A673 (cell line): Measurements from ENCODE around the gene GDF9.

Experiments
- CTCF ChIP-seq: fragments of 300-800, 200-600 bp; sonication (generic); conservative IDR thresholded peaks from 2 replicates; pipeline ENCODE4 v1.5.1; 2017; ENCODE audit warnings: low read depth, mild to moderate bottlenecking, antibody characterized with exemption, low read length, moderate library complexity, mixed read lengths
- EZH2 ChIP-seq: fragments of 200-600 bp; sonication (generic); IDR thresholded peaks from 2 replicates; pipeline ENCODE4 v1.6.1; 2017; ENCODE audit warnings: borderline replicate concordance, low read depth, mild to moderate bottlenecking, mixed read lengths, antibody characterized with exemption, low read length; ENCODE audit not compliant: poor library complexity, severe bottlenecking

- TF ChIP-seq CTCF (no peak), EZH2 (no peak)
Observed at GRCh38 chr5:132877466-132877865, 11.2 kb upstream of the GDF9 start.
